GM20431 (cell line): Measurements from ENCODE around the gene ACOT12.
"Not testable (repeated sequence)": the region's sequence is repeated elsewhere in the genome, so short reads cannot be mapped to it uniquely, and the experiment has no call there.

Experiments
- in situ Hi-C: fragments of 300-500 bp; cut with MseI, MboI; formaldehyde crosslinking; loops from one replicate; pipeline ENCODE4 v1.15.0; 2020; ENCODE audit warnings: low sequenced_read_pairs; ENCODE audit not compliant: unreplicated experiment

The ACOT12 gene

DNA sequence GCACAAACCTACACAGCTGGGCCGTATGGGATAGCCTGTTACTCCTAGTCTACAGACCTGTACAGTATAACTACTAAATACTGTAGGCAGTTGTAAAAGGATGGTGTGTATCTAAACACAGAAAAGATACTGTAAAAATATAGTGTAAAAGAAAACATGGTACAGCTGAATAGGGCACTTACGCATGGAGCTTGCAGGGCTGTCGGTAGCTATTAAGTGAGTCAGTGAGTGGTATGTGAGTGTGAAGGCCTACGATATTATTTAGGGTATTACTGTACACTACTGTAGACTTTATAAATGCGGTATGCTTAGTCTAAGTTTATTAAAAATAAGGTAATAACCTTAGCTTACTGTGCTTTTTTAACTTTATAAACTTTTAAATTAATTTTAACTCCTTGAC is 91.3 kb downstream of the ACOT12 start:
- in situ Hi-C loops, result no loop called here

DNA sequence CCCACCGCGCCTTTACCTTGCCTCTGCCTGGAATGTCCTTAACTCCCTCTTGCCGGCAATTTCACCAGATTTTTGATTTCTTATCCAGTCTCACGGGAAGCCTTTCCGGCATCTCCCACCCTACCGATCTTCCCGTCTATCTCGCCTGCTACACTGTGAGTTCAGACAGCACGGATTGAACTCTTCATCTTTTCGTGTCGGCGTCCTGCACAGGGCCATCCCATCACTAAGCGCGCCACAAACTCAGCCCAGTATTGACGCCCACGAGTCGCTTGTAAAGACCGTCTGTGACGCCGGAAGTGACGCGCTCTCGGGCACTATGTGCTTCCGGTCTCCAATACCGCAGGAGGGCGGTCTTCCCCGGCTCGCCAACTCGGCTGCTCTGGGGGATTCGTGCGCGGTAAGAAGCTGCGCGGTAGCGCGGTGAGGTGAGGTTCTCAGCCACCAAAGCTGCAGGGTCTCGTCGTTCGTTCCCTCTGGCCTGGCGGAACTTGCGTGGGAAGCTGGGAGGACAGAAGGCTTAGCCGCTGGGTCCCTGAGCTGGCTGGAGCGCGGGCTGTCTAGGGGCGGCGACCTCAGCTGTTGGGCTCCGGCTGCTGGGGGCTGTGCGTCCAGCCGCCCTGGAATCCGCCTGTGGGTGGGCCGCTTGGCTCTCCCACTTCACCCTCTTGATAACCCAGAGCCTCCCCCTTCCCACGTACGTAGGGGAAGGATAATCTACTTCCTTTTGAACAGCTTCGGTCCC is 92.5 kb downstream of the ACOT12 start, which contains the start of gene ZCCHC9:
Gene ZCCHC9 (plus strand): TSS at position 317 of the 745 bp plus-strand sequence. CDS start 3,171 bp downstream, outside the sequence.
- in situ Hi-C loops, result no loop called here

DNA sequence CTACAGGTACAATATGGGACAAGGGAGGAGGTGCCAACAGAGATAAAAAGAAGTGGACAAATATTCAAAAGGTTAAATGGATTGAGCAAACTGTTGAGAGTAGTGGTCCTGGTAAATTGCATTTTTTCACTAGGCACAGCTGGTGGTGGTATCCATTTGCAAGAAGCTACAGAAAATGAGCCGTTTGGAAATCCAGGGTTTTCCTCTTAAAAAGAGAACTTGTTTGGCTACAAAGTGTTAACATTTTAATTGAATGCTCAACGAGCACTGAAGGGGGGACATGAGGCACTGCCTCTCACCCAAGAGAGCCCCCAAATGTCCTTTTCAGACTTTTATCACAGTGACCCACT is 93.0 kb downstream of the ACOT12 start:
- in situ Hi-C loops, result no loop called here

DNA sequence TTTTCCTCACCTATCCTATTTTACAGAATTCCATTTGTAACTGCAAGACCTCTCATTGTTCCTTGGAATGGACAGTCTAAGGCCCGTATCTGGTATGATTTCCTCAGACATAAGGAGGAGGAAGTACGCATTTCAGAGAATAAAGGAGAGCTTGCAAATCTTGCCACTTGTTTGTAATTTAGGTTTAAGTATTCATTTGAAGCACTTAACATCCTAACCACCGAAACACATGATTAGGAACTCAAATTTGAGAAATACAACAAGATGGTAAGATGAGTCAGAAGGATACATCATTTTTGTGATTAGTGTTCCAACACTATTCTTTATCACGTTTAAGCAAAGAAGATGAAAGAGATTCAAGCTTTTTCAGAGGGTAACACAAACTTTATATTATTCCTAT is 96.4 kb downstream of the ACOT12 start:
- in situ Hi-C loops, result no loop called here

DNA sequence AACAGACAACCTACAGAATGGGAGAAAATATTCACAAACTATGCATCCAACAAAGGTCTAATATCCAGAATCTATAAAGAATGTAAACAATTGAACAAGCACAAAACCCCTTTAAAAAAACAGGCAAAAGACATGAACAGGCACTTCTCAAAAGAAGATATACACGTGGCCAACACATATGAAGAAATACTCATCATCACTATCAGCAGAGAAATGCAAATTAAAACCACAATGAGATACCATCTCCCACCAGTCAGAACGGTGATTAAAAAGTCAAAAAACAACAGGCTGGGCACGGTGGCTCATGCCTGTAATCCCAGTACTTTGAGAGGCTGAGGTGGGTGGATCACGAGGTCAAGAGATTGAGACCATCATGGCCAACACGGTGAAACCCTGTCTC is 99.9 kb downstream of the ACOT12 start:
- in situ Hi-C loops, result not testable (repeated sequence)

DNA sequence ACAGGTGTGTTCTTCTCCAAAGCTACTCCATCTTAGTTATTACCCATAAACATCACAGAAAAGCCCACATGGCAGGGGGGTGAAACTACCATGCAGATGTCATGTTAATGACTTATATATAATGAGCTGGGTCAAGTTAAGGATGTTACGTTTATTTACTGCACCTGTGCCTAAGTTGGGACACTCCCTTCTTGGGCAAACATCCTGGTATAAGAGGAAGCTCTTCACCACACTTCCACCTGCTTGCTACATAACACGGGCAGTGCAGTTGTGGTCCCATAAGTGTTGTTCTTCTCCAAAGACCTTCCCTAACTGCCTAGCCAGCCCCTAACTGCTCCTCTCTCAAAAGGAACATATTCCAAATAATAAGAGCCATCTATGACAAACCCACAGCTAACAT is 101.8 kb downstream of the ACOT12 start:
- in situ Hi-C loops, result no loop called here

DNA sequence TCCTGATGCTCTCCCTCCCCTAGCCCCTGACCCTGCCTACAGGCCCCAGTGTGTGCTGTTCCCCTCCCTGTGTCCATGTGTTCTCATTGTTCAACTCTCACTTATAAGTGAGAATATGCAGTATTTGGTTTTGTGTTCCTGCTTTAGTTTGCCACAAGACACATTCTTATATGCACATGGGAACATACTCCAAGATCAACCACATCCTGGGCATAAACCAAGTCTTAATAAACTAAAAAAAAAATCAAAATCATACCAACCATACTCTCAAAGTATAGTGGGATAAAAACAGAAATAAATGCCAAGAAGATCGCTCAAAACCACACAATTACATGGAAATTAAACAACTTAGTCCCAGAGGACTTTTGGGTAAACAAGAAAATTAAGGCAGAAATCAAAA is 103.8 kb downstream of the ACOT12 start:
- in situ Hi-C loops, result no loop called here

DNA sequence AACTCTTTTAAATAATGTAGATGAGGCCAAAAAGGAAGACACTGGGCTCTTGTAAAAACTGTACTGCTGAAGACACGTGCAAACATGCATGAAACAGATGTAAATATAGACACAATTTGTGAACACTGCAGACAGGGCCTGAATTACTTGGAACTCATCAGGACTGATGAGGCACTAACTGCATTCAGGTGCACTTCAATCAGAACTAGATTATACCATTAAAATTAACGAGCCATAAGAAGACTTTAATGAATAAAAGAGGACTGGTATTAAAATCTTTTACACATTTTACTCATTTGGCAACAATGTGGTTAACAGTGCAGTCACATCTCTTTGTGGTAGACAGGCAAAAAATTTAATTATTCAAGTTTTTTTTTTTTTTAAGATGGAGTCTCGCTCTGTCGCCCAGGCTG is 105.9 kb downstream of the ACOT12 start:
- in situ Hi-C loops, result no loop called here

DNA sequence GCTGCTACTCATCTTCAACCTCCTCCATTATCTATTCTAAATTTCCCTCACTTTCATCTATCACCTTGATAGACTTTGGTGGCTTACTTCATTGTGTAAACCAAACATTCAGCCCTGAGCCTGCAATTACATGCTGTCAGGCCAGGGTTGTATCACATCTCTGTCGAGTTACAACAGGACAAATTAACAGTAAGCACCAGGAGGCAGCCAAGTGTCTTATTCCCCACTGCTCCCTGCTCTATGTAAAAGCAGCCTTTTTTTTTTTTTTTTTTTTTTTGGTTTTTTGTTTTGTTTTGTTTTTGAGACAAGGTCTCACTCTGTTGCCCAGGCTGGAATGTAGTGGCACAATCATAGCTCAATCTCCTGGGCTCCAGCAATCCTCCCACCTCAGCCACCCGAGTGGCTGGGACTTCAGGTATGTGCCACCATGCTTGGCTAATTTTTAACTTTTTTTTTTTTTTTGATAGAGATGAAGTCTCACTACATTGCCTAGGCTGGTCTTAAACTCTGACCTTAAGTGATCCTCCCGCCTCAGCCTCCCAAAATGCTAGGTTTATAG is 107.8 kb downstream of the ACOT12 start:
- in situ Hi-C loops, result no loop called here

DNA sequence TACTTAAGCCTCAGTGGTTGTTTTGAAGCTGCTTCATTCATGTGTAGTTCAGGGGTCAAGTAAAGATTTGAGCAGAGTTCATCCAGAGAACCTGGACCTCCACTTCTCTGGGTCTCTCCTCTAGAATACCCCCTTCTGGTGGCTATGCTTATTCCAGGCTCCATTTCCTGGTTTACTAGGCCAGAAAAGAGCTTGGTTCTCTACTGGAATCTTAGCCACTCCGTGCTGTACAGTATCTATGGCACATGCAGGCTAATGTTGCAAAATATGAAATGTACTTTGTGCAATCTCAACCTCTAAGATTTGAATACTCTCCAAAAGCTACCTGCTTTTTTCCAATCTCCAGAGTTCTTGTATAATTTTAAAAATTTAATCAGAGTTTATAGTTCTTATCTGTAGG is 110.0 kb downstream of the ACOT12 start:
- in situ Hi-C loops, result no loop called here
